Peyer's patch (tissue), 4 donors: ENCODE results near the gene ZFYVE19.

Source experiments
- POLR2A ChIP-seq, 2 donors: fragments of 450-650 bp; IDR thresholded peaks; one replicate each; pipeline ENCODE4 v1.5.1; 2017; ENCODE audit warnings: antibody characterized with exemption in 2 of 2, mild to moderate bottlenecking in 2 of 2, moderate library complexity in 2 of 2
- TF ChIP-seq, protein P1 (sequence below), 6 experiments: fragments of 450-650 bp in 4 of 6; fragments of 200-600 bp in 2 of 6; sonication (generic) in 1 of 6; IDR thresholded peaks; one replicate each; pipeline ENCODE4 v1.5.1; 2017 to 2019; ENCODE audit warnings: antibody characterized with exemption in 6 of 6, mild to moderate bottlenecking in 3 of 6, moderate library complexity in 1 of 6

DNA sequence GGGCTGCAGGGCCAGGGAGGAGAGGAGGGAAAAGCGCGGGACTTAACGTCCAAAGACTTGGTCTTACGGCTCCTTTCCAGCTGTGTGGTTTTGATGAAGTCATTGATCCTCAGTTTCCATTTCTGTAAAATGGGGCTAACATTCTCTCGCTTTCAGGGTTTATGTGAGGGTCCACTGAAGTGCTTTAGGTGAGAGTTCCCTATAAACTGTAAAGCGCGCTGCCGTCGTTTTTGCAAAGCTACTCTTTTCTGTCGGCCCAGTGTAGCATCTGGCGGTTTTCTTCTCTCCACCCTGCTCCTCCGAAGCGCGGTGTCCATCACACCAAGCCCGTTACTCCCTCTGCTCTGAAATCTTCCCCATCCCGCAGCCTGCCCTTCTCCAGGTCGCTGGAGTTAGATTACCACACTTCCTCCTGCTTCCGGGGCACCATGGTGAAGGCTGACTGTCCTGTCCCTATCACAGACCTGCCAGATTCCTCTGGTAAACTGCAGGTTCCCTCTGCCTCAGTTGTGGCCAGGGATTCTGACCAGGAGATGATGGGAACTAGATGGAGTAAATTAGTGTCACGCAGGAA lies 1.1 kb downstream of the ZFYVE19 start:
- TF ChIP-seq, protein P1, sequence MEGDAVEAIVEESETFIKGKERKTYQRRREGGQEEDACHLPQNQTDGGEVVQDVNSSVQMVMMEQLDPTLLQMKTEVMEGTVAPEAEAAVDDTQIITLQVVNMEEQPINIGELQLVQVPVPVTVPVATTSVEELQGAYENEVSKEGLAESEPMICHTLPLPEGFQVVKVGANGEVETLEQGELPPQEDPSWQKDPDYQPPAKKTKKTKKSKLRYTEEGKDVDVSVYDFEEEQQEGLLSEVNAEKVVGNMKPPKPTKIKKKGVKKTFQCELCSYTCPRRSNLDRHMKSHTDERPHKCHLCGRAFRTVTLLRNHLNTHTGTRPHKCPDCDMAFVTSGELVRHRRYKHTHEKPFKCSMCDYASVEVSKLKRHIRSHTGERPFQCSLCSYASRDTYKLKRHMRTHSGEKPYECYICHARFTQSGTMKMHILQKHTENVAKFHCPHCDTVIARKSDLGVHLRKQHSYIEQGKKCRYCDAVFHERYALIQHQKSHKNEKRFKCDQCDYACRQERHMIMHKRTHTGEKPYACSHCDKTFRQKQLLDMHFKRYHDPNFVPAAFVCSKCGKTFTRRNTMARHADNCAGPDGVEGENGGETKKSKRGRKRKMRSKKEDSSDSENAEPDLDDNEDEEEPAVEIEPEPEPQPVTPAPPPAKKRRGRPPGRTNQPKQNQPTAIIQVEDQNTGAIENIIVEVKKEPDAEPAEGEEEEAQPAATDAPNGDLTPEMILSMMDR (IDR thresholded peaks at IDR 0.05): no peak
- no peak for TF ChIP-seq POLR2A (IDR thresholded peaks at IDR 0.05)
